Neural progenitor cell (in vitro differentiated cells): ENCODE measurements around the gene NMUR1.

Experiments
- CTCF ChIP-seq: fragments of 200-600 bp; sonication (generic); IDR thresholded peaks from 2 replicates; pipeline ENCODE4 v1.5.1; 2017; ENCODE audit warnings: antibody characterized with exemption, mild to moderate bottlenecking
- EZH2 ChIP-seq: fragments of 200-600 bp; sonication (generic); IDR thresholded peaks from 2 replicates; pipeline ENCODE4 v1.6.1; 2017; ENCODE audit warnings: antibody characterized with exemption, mild to moderate bottlenecking, moderate library complexity

- TF ChIP-seq CTCF (no peak), EZH2 (no peak)
Observed at GRCh38 chr2:231533086-231533776, 3.0 kb upstream of the NMUR1 start.
